ENCODE results near the gene RPS2. TPM values are rescaled to one million over a fixed set of nuclear protein-coding genes. Genes with fewer than 3 reads are reported as not detected.

RPS2 gene
- total RNA-seq, 1 experiment from 2014 or later = 1,909 TPM

DNA sequence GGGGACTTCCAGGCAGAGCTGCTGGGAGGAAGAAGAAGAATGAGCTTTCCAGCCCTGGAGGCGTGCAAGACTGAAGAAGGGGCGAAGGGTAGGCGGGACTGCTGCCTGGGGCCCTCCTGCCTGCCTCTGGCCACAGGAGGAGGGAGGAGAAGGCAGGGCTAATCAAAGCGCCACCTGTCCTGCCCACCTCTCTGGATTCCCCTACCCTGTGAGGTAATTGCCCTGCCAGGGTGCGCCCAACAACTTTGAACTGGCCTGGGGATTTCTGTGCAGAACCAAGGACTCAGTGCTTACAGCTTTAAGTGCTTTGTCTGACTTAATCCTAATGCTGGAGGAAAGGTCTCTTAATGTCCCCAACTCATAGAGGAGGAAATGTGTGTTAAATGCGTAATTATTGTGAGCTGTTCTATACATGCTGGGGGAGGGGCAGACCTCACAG, 16.8 kb upstream of the RPS2 start, which contains the start of gene NOXO1:
TSS of gene NOXO1 (minus strand) at position 72 of the 439 bp plus-strand sequence. CDS start 290 bp downstream, outside the sequence.
- no peak for DNase-seq (ENCODE audit: low spot score)

DNA sequence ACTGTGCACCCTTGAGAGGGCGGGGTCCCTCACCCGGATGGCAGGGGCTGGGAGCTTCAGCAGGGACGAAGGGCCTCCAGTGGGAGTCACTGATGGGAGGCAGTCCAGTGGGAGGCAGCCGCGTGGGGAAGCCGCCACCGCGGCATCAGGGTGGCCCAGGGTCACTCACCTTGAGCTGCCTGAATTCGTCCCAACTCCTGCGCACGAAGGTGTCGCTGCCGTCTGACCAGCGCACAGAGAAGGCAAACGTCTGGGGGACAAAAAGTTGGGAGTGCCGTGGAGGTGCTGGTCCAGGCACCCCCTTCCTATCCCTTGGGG, 16.1 kb upstream of the RPS2 start:
- DNase-seq (ENCODE audit: low spot score) = no peak

DNA sequence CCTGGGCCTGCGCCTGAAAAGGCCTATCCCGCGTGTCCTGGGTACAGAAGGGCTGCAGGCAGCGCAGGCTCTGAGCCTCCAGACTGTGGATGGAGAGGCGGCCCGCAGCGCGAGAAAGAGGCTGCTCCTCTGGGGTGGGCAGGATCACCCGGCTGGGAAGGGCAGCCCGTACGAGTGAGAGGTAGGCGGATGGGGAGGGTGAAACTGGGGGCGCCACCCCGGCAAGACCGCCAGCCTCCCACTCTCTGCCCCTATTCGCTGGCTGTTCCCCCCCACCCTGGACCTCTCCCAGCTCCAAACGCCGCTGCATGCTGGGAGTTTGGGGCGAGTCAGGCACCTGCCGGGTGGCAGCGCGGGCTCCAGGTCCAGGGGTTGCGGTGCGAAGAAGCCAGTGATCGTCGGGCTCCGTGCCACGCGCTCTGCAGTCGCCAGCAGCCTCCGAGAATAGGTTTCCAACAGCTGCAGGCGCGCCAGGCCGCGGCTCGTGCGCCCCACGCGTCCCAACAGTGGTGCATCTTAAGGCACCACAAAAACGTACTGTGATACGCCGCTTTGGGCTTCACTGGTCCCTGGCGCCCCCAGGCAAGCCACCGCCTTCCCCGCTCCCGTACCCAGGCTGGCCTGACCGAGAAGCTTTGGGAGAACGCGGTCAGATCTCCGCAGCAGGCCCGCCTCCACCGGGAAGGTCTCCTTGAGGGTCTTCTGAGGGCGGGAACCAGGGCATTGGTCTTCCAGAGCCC, 15.6 kb upstream of the RPS2 start:
- no peak for DNase-seq (ENCODE audit: low spot score)

DNA sequence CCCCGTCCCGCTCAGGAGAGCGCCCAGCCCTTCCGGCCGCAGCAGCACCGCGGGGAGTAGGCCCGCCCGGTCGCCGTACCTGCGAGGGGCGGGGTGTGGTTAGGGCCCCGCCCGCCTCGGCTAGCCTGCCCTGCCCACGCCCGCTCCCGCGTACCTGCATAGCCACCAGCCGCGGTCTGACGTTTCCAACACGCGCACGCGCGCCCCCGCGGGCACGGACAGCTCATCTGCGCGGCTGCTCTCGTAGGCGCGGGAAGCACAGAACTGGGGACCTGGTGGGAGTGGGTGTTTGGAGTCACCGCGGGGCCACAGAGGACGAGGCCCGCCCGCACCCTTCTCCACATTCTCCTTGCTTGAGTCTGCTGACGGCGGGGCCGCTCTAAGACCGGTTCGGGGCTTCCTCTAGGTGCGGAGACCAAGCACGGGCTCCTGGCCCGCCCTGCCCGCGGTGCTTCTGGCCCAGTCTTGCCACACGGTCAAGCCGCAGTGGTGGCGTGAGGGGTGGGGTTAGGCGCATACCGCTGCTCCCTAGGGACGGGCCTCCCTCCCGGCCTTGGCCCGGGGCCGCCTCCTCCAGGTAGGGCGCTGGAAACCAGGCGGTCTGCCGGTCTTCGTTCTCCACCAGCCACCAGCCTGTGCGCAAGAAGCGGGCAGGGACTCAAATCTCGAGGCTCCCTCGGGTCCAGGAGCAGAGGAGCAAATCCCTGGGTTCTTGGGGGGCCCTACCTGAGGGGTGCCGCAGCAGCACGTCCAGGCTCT, 14.8 kb upstream of the RPS2 start:
- no peak for DNase-seq (ENCODE audit: low spot score)

DNA sequence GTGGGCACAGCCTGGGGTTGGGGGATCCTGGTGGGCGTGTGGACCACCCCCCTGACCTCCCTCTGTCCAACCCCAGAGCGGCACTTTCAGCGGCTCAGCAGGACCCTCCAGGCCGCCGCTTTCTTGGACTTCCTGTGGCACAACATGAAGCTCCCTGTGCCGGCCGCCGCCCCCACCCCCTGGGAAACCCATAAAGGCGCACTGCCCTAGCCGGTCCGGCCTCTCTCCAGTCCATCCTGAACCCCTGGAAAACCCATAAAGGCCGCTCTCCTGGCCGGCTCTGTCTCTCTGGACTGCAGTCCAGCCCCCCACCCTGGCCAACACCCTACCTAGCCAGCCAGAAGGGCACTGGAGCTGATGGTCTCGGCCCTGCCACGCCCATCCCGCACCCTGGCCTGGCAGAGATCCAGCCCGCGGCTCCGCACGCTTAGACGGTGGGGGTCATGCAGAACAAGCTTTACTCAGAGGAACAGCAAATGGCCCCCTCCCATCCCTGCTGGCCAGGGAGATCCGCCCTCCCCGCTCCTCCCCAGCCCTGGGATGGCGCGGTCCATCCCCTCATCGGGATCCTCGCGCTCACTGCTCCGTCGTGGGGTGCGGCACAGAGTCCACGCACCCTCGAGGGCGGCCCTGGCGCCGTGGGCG, 14.0 kb upstream of the RPS2 start:
- DNase-seq (ENCODE audit: low spot score) = no peak

DNA sequence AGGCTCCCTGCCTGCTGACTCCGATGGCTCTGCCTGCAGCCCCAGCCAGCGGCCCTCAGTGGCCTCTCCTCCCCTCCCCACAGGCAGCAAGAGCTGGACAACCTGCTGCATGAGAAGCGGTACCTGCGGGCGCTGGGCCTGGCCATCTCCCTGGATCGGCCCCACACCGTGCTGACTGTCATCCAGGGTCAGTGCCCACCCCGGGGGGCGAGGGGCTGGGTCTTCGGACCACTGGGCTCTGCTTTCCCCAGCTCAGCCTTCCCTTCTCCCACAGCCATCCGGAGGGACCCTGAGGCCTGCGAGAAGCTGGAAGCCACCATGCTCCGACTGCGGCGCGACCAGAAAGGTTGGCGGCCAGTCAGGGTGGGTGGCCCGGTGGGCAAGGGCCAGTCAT, 13.2 kb upstream of the RPS2 start:
- DNase-seq (ENCODE audit: low spot score) = no peak

DNA sequence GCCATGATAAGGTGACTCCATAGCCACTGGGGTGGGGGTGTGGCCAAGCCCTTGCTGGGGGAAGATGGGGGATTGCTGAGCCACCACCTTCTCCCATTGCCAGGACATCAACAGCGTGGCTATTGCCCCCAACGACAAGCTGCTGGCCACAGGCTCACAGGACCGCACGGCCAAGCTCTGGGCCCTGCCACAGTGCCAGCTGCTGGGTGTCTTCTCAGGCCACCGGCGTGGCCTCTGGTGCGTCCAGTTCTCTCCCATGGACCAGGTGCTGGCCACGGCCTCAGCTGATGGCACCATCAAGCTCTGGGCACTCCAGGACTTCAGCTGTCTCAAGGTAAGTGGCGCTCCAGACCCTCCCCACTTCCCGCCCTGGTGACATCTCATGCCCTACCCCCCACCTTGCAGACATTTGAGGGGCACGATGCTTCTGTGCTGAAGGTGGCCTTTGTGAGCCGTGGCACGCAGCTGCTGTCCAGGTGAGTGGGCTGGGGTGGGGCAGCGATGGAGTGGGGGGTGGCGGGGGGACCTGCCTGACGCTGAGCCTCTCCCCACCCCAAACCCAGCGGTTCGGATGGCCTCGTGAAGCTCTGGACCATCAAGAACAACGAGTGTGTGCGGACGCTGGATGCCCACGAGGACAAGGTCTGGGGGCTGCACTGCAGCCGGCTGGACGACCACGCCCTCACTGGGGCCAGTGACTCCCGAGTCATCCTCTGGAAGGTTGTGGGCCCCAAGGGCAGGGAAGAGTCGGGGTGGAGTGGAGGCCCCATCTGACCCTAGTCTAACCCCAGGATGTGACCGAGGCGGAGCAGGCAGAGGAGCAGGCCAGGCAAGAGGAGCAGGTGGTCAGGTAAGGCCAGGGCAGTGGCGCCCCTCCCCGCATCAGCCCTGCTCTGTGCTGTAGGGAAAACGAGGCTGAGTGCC, 12.6 kb upstream of the RPS2 start:
- no peak for DNase-seq (ENCODE audit: low spot score)

DNA sequence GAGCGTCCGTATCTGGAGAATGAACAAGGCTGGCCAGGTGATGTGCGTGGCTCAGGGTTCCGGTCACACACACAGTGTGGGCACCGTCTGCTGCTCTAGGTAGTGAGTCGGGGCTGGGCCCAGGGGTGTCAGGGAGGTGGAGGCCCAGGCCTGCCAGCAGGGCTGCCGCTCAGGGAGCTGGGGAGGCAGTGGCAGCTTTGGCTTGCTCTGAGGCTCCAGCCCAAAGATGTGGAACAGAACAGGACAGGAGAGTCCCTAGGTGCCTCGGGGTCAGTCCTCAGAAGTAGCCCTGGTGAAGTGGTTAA, 11.5 kb upstream of the RPS2 start:
- DNase-seq (ENCODE audit: low spot score) = no peak

DNA sequence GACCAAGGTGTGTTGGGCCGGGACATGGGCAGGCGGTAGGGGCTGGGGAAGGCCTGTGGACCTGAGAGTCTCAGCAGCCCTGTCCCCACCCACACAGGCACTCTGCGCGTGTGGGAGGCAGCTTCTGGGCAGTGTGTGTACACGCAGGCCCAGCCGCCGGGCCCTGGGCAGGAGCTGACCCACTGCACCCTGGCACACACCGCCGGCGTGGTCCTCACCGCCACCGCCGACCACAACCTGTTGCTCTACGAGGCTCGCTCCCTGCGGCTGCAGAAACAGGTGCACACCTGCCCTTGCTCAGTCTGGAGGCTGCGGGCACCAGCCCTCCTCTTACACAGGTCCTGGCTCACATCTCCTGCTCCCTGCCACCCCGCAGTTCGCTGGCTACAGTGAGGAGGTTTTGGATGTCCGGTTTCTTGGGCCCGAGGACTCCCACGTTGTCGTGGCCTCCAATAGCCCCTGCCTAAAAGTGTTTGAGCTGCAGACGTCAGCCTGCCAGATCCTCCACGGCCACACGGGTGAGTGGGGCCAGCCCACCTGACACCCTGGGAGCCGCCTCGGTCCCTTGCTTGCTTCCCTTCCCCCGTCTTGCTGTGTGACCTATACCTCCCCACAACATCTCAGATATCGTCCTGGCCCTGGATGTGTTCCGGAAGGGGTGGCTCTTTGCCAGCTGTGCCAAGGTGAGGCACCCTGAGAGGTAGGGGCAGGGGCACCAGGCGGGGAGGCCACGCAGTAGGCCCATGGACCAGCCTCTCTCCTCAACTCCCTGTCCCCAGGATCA, 11.0 kb upstream of the RPS2 start:
- no peak for DNase-seq (ENCODE audit: low spot score)

DNA sequence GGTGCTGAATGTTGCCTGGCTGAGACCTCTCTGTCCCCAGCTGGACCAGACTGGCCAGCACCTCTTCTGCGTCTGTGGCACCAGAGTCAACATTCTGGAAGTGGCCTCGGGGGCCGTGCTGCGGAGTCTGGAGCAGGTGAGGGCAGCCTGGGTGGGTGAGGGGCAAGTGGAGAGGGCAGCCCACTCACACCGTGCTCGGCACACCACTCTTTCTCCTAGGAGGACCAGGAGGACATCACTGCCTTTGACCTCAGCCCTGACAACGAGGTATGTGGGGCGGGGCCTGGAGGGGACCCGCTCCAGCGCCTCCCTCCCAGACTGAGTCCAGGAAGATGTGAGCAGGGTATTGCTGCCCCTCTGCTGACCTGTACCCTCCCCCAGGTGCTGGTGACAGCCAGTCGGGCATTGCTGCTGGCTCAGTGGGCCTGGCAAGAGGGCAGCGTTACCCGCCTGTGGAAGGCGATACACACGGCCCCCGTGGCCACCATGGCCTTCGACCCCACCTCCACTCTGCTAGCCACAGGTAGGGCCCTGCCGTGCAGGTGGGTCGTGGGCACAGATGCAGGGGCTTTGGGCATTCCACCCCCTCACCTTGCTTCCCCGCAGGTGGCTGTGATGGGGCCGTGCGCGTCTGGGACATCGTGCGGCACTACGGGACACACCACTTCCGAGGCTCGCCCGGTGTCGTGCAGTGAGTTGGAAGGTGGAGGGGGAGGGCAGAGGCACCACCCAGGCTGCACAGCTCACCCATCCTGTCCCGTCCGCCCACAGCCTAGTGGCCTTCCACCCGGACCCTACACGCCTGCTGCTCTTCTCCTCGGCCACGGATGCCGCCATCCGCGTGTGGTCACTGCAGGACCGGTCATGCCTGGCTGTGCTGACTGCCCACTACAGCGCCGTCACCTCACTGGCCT, 9.8 kb upstream of the RPS2 start:
- DNase-seq (ENCODE audit: low spot score) = no peak

DNA sequence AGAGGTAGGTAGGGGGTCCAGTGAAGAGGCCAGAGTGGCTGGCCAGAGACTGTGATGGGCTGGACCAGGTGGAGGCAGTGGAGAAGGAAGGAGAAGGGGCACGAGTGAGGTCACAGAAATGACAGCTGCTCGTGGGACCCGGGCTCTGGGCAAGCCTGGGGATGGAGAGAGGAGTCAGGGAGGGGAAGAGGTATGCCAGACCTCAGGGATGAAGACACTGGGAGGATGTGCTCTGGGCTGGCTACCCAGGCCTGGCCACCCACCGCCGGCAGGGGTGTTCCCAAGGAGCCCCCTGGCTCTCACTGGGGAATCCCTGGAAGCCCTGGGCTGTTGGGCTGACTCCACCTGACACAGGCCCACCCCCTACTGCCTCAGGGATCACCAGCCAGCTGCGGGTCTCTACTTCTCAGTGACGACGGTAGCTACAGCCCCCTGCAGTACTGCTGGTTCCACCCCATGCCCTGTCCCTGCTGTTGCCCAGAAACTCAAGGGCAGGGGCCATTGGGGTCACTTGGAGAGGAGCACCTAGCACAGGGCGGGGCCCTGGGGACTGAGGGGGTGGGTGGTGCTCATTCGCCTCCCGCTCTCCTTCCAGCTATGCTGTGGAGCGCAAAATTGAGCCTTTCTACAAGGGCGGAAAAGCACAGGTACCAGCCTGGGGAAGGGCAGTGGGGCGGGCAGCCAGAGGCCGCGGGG, 9.0 kb upstream of the RPS2 start:
- DNase-seq (ENCODE audit: low spot score) = no peak

DNA sequence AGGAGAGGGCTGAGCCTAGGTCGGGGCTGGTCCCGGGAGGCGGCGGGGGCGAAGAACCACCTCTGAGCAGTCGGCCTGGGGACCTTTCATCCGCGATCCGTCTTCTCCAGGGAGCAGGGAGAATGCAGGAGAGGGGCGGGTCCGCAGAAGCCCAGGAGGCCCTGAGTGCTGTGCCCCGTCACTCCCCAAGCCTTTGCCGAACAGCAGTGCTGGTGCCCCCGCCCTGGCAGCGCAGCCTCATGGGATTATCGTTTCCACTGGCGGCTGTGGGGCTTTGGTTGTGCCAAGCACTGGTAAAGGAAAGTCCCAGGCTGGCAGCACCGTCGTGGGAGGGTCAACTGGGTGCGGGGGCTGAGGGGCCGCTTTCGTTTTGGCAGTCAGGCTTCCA, 7.9 kb upstream of the RPS2 start:
- no peak for DNase-seq (ENCODE audit: low spot score)

DNA sequence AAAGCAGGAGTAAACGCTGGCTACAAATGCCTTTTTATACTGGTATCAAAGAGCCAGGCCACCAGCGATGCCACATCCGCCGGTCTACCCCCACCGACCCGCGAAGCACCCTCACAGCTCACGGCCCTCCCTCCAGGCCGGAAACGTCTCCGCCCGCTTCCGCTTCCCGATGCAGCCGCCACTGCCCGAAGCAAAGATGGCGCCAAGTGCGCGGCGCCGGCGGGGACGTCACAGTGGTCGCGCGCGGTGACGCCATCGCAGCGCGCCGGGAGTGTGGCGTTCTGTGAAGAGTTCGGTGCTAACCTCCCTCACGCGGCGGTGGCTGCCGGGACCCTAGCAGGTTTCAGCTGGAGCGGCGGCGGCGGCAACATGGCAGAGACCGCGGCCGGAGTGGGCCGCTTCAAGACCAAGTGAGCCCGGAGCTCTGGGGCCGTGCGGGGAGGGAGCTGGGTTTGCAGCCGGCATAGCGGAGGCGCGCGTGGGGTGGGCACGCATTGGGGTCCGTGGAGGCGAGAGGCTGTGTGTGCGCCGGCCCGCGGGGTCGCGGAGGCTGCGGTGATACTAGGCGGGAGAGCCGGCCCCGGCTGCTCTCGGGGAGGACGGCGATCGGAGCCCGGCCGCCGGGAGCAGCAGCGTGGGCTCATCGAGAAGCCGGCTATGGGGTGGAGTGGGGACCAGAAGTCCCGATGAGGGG, 7.3 kb upstream of the RPS2 start, which contains the start of gene TBL3:
TSS of gene TBL3 (plus strand) at position 258 of the 694 bp plus-strand sequence. CDS start at position 370, 112 bp downstream.
- peak; percentile 91 for DNase-seq (ENCODE audit: low spot score)

DNA sequence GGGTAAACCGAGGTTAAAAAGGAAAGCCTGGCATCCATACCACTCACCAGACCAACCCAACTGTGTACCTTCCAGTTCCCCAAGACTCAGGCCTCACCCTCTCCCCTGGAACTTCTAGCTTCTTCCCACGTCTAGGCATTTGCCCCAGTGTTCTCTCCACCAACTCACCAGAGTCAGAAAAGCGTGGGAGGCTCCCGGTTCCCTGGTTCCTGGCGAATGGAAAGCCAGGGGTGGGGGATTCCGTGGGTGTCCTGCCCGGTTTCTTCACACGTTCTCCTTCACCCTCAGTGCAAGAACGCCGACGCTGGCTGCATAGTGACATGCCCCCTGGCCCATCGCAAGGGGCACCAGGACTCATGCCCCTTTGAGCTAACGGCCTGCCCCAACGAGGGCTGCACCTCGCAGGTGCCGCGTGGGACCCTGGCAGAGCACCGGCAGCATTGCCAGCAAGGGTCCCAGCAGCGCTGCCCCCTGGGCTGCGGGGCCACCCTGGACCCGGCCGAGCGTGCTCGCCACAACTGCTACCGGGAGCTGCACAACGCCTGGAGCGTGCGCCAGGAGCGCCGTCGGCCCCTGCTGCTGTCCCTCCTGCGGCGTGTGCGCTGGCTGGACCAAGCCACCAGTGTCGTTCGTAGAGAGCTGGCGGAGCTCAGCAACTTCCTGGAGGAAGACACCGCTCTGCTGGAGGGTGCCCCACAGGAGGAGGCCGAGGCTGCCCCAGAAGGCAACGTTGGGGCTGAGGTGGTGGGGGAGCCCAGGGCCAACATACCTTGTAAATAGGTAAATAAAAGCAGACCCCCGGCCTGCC, 3.7 kb upstream of the RPS2 start:
- no peak for DNase-seq (ENCODE audit: low spot score)

DNA sequence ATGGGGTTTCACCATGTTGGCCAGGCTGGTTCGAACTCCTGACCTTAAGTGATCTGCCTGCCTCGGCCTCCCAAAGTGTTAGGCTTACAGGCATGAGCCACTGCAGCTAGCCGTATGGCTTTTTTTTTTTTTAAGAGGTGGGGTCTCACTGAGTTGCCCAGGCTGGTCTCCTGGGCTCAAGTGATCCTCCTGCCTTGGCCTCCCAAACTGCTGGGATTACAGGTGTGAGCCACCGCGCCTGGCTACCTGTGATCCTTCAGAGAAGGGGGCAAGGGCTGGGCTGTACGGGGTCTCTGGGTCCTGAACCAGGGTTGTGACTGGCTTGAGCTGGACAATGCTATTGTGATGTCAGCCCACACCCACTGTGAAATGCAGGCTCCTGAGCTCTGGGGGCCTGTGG, 1.8 kb upstream of the RPS2 start, which contains the start of gene RNF151:
TSS of gene RNF151 (plus strand) at position 397 of the 400 bp plus-strand sequence. CDS start 26 bp downstream, outside the sequence.
- DNase-seq (ENCODE audit: low spot score) = no peak

DNA sequence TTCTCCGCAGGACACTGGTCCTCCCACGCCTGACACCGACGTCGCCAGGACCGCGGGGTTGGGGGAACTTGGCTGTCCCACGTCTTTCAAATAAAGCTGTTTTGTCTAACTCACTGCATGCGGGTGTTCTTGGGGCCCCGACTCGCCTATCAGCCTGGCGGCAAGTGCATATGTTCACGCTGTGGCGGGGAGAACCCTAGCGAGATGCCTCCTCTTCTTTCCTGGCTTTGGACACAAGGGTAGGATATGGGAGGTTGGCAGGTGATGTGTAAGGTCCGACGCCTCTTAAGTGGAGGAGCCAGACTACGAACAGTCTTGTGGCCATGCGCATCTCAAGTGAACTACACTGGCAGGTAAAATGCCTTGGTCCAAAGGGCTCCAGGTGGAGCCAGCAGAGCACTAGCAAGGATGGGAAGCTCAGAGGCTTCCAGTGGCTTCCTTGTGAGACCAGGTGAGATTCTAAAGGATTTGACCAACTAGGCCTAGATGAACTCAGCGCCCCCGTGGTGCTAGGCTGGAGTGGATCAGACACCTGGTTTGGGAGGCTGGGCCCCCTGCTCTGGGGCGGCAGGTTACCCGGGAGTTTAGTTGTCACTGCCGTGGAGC, 873 bp upstream of the RPS2 start:
- no peak for DNase-seq (ENCODE audit: low spot score)

DNA sequence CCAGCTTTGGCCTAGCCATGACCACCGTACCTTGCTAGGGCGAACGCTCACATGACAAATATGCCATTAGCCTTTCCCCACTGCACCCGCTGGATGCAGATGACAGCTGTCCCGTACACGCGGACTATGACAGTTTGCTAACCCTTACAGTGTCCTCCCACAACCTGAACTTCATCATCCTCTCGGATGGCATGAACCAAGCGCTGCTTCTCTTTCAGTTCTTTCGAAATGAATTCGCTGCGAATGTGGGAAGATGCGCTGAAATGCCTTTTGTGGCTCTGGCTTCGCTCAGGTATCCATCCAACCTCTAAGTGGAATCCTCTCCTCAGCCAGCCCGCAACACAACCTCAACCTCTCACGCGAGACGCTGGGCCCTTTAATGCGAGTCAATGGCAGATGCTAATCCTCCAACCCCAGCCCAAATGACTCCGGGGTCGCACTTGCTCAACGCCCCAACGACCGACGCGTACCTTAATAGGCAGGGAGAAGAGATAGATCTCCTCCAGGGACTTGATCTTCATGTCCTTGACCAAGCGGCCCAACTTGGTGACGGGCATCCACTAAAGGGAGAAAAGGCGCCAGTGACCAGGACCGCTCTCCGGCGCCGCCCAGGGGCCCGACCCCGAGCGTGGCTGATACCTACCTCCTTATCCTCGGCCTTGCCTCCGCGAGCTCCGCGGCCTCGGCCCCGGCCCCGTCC, 670 bp downstream of the RPS2 start:
- DNase-seq (ENCODE audit: low spot score) = no peak

Measured in A172 (cell line).